NCI-H2196 (cell line): ENCODE results near the gene BACE2.
"Not testable (repeated sequence)": the region's sequence is repeated elsewhere in the genome, so short reads cannot be mapped to it uniquely, and the experiment has no call there.

Experiments used
- DNase-seq: peaks from one replicate; lab custom pipeline; 2025; ENCODE audit not compliant: unreplicated experiment; lab: John Stamatoyannopoulos, UW

Gene BACE2

GRCh38 chr21:41258617-41259016 lies 90.7 kb downstream of the BACE2 start:
- DNase-seq = no peak

- DNase-seq = no peak
Measured at GRCh38 chr21:41260428-41260827, 92.5 kb downstream of the BACE2 start.

- DNase-seq = no peak
Measured at GRCh38 chr21:41267346-41267745, 99.4 kb downstream of the BACE2 start.

- DNase-seq = peak; percentile 6
Measured at GRCh38 chr21:41269535-41269934, 101.6 kb downstream of the BACE2 start.

GRCh38 chr21:41277196-41277595 lies 109.2 kb downstream of the BACE2 start:
- no peak for DNase-seq

GRCh38 chr21:41277846-41278245 lies 109.9 kb downstream of the BACE2 start:
- no peak for DNase-seq

- no peak for DNase-seq
Measured at GRCh38 chr21:41280115-41280919, 112.4 kb downstream of the BACE2 start.

- DNase-seq = no peak
Measured at GRCh38 chr21:41282412-41282811, 114.5 kb downstream of the BACE2 start.

GRCh38 chr21:41283211-41283818 lies 115.4 kb downstream of the BACE2 start:
- DNase-seq = peak; percentile 86

GRCh38 chr21:41289431-41289830 lies 121.5 kb downstream of the BACE2 start:
- no peak for DNase-seq

- DNase-seq = no peak
Measured at GRCh38 chr21:41290106-41290799, 122.3 kb downstream of the BACE2 start.

GRCh38 chr21:41294548-41295231 lies 126.7 kb downstream of the BACE2 start:
- no peak for DNase-seq

- DNase-seq = no peak
Measured at GRCh38 chr21:41295721-41296254, 127.8 kb downstream of the BACE2 start.

GRCh38 chr21:41302976-41303375 lies 135.0 kb downstream of the BACE2 start:
- no peak for DNase-seq

- no peak for DNase-seq
Measured at GRCh38 chr21:41304068-41304720, 136.2 kb downstream of the BACE2 start.

- DNase-seq = no peak
Measured at GRCh38 chr21:41307219-41307618, 139.3 kb downstream of the BACE2 start.

GRCh38 chr21:41313285-41314164 lies 145.6 kb downstream of the BACE2 start:
- DNase-seq = not testable (repeated sequence)

- DNase-seq = no peak
Measured at GRCh38 chr21:41315726-41316125, 147.8 kb downstream of the BACE2 start.

GRCh38 chr21:41316200-41317062 lies 148.5 kb downstream of the BACE2 start, which contains the start of gene FAM3B:
TSS of gene FAM3B (plus strand) at chr21:41316801. CDS start at chr21:41316880, 79 bp downstream.
- peak; percentile 75 for DNase-seq
